PC-3 (cell line): ENCODE data around the gene MIEN1. TPM values are rescaled to one million over a fixed set of nuclear protein-coding genes. Genes with fewer than 3 reads are reported as not detected.

Experiments used
- ATAC-seq: fragments of 200-7000 bp; cut with Tn5 transposase; 2 replicates; pipeline ENCODE4 v1.9.1; 2020; ENCODE audit warnings: mild to moderate bottlenecking, moderate library complexity
- BruUV-seq: library from RNA; stranded (reverse); fragments of 400-500 nt; replicated peaks from 2 replicates; lab custom pipeline; 2021; lab: Mats Ljungman, UMichigan
- CTCF ChIA-PET: fragments of 300-600 bp; sonication (Branson Sonifier 250); formaldehyde crosslinking; loops from one replicate; lab custom pipeline; 2022; ENCODE audit warnings: antibody characterized with exemption; lab: Charles Lee
- POLR2A ChIA-PET: fragments of 300-600 bp; sonication (Branson Sonifier 250); formaldehyde crosslinking; loops from one replicate; lab custom pipeline; 2022; ENCODE audit warnings: antibody characterized with exemption; ENCODE audit not compliant: unreplicated experiment; lab: Charles Lee
- DNase-seq: peaks from one replicate; pipeline ENCODE4 v3.0.0-alpha.2; 2015
- H2AFZ ChIP-seq: fragments of 300-600 bp; sonication (generic); 2 replicates; pipeline ENCODE4 v1.6.0; 2016; ENCODE audit warnings: antibody characterized with exemption, low read length
- H3F3A ChIP-seq: fragments of 300-600 bp; sonication (generic); one replicate; pipeline ENCODE4 v1.6.0; 2017; ENCODE audit warnings: antibody characterized with exemption, low read length, control low read depth, mild to moderate bottlenecking; ENCODE audit not compliant: unreplicated experiment
- H3K27ac ChIP-seq: fragments of 300-600 bp; sonication (generic); 2 replicates; pipeline ENCODE4 v1.5.1; 2016; ENCODE audit warnings: mild to moderate bottlenecking, low read length
- H3K27me3 ChIP-seq: fragments of 300-600 bp; sonication (generic); 2 replicates; pipeline ENCODE4 v1.6.1; 2016; ENCODE audit warnings: low read length, mixed read lengths
- H3K36me3 ChIP-seq: fragments of 300-600 bp; sonication (generic); 2 replicates; pipeline ENCODE4 v1.6.1; 2016; ENCODE audit warnings: low read depth, mixed run types, low read length, mixed read lengths
- H3K4me1 ChIP-seq: fragments of 300-600 bp; sonication (generic); 2 replicates; pipeline ENCODE4 v1.5.1; 2016; ENCODE audit warnings: low read length; ENCODE audit not compliant: insufficient read depth
- H3K4me2 ChIP-seq: fragments of 300-600 bp; sonication (generic); 2 replicates; pipeline ENCODE4 v1.6.0; 2016; ENCODE audit warnings: low read length
- H3K4me3 ChIP-seq: fragments of 300-600 bp; sonication (generic); 2 replicates; pipeline ENCODE4 v1.5.1; 2016; ENCODE audit warnings: mild to moderate bottlenecking, low read length, mixed read lengths
- H3K79me2 ChIP-seq: fragments of 300-600 bp; sonication (generic); 2 replicates; pipeline ENCODE4 v1.6.1; 2017; ENCODE audit warnings: low read length, mixed read lengths
- H3K9ac ChIP-seq: fragments of 300-600 bp; sonication (generic); 2 replicates; pipeline ENCODE4 v1.6.0; 2016; ENCODE audit warnings: mild to moderate bottlenecking, low read length
- H3K9me2 ChIP-seq: fragments of 300-600 bp; sonication (generic); replicated peaks from 2 replicates; pipeline ENCODE4 v1.6.1; 2016; ENCODE audit warnings: mixed run types, low read length, mixed read lengths
- H3K9me3 ChIP-seq: fragments of 300-600 bp; sonication (generic); 2 replicates; pipeline ENCODE4 v1.6.1; 2016; ENCODE audit warnings: low read length, mixed read lengths
- H4K20me1 ChIP-seq: fragments of 300-600 bp; sonication (generic); 2 replicates; pipeline ENCODE4 v1.6.1; 2016; ENCODE audit warnings: low read length, mixed read lengths
- EZH2 ChIP-seq: fragments of 300-600 bp; sonication (generic); IDR thresholded peaks from one replicate; pipeline ENCODE4 v1.6.1; 2017; ENCODE audit warnings: antibody characterized with exemption, mild to moderate bottlenecking, low read length; ENCODE audit not compliant: unreplicated experiment
- EZH2phosphoT487 ChIP-seq: fragments of 300-600 bp; sonication (generic); IDR thresholded peaks from 2 replicates; pipeline ENCODE4 v1.6.1; 2018; ENCODE audit warnings: mild to moderate bottlenecking, antibody characterized with exemption, low read length, borderline replicate concordance
- intact Hi-C: fragments of 100-400 bp; cut with micrococcal nuclease; formaldehyde crosslinking; loops from 2 replicates; pipeline ENCODE4 v1.9.0; 2023
- total RNA-seq: library from RNA; depleted of rRNA; stranded (reverse); fragments of >200 nt; gene quantifications from 2 replicates; pipeline ENCODE4 v1.2.3, GENCODE V29; 2014
- TF ChIP-seq, protein P1 (sequence below): fragments of 300-600 bp; sonication (generic); conservative IDR thresholded peaks from 2 replicates; pipeline ENCODE4 v1.5.1; 2017; ENCODE audit warnings: antibody characterized with exemption, low read depth, mild to moderate bottlenecking, low read length

Gene MIEN1
- total RNA-seq, 1 experiment from 2014 or later: 52.0 TPM

DNA sequence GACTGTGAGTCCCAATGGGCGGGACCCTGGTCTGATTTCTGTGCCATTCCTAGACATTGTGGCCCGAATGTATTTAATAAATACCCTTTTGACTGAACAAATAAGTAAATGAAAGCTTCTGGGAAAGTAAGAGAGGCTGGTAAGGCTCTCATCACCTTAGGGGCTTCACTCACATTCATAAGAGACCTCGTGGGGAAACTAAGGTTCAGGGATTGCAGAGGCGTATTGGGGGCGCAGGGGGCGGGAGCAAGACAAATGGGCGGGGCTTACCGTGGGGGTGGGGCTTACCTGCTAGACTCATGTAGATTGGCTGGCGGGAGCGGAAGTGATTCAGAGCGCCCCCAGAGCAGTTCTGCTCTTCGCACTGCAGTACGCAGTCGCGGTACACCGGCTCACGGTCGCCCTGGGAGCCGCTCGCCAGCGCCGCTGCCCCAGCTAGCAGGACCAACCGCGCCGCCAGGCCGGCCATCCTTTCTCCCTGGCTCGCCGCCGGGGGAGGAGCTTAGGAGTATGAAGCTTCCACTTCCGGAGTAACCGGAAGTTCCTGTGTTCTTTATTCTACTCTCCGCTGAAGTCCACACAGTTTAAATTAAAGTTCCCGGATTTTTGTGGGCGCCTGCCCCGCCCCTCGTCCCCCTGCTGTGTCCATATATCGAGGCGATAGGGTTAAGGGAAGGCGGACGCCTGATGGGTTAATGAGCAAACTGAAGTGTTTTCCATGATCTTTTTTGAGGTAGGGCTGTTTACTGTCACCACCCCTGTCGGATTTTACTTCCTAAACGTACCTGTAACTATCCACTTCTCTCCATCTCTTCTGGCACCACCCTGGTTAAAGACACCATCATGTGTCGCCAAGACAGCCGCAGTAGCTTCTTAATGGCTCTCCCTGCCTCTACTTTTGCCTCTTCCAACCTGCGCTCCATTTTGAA, 42.5 kb downstream of the MIEN1 start, which contains the start of gene PGAP3:
PGAP3 (minus strand) TSS at position 512 of the 929 bp plus-strand sequence; CDS start at position 469, 43 bp downstream.
- DNase-seq (peak; percentile 85), ATAC-seq (peak; percentile 91)
- TF ChIP-seq EZH2: no peak
- TF ChIP-seq EZH2phosphoT487: no peak
- TF ChIP-seq, protein P1, sequence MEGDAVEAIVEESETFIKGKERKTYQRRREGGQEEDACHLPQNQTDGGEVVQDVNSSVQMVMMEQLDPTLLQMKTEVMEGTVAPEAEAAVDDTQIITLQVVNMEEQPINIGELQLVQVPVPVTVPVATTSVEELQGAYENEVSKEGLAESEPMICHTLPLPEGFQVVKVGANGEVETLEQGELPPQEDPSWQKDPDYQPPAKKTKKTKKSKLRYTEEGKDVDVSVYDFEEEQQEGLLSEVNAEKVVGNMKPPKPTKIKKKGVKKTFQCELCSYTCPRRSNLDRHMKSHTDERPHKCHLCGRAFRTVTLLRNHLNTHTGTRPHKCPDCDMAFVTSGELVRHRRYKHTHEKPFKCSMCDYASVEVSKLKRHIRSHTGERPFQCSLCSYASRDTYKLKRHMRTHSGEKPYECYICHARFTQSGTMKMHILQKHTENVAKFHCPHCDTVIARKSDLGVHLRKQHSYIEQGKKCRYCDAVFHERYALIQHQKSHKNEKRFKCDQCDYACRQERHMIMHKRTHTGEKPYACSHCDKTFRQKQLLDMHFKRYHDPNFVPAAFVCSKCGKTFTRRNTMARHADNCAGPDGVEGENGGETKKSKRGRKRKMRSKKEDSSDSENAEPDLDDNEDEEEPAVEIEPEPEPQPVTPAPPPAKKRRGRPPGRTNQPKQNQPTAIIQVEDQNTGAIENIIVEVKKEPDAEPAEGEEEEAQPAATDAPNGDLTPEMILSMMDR: no peak
- intact Hi-C loops: no loop called here
- Histone ChIP-seq H3K27ac (peak within 1 kb of the TSS; percentile 83), H3K79me2 (no peaks in the 10 kb centered on the region), H3F3A (peaks cover 8% of the 10 kb centered on the region), H3K36me3 (no peaks in the 10 kb centered on the region), H3K9me2 (no peaks in the 10 kb centered on the region), H3K27me3 (no peaks in the 10 kb centered on the region), H3K4me3 (peak within 1 kb of the TSS; percentile 86), H4K20me1 (no peaks in the 10 kb centered on the region), H3K9ac (peak within 1 kb of the TSS; percentile 82), H3K4me1 (peaks cover 16% of the 10 kb centered on the region), H2AFZ (peak within 1 kb of the TSS; percentile 94), H3K4me2 (peak within 1 kb of the TSS; percentile 94), H3K9me3 (no peaks in the 10 kb centered on the region)
- TSS peak; percentile 97 for BruUV-seq
- POLR2A ChIA-PET: interaction anchor here (1.0 kb wide), 2 partner anchors 16 to 31 kb away, joined by 3 to 5 read pairs; no protein-coding TSS in a partner anchor
- CTCF ChIA-PET: interaction anchor here (0.6 kb wide), 1 partner anchor 175 kb away, joined by 3 read pairs; no protein-coding TSS in a partner anchor

DNA sequence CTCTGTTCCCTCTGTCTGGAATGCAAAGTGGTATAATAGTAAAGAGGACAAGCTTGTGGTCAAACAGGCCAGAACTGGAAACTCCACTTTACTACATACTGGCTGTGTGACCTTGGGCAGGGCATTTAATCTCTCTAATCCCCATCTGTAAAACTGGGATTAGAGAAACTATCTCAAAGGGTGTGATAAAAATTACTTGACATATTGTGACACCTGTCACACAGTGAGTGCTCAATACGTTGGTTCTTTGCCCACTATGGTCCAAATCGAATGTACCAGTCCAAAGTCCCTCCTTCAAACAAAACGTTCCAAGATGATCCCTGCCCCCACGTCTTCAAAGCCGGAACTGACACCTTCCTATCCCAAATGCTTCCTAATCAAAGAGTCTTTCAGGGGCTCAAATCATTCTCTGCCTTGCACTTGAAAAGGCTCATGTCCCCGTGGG, 43.2 kb downstream of the MIEN1 start:
- intact Hi-C loops: no loop called here
- ATAC-seq (no peak), DNase-seq (no peak)
- Histone ChIP-seq H3K9me2 (no peaks in the 10 kb centered on the region), H3K9ac (peak overlapping the region; percentile 82), H3K36me3 (no peaks in the 10 kb centered on the region), H3K4me1 (peaks cover 16% of the 10 kb centered on the region), H3K27ac (peak overlapping the region; percentile 83; the same call in 1 of the 2 replicates), H4K20me1 (no peaks in the 10 kb centered on the region), H3K4me2 (peak overlapping the region; percentile 94), H2AFZ (peak overlapping the region; percentile 94), H3K79me2 (no peaks in the 10 kb centered on the region), H3K9me3 (no peaks in the 10 kb centered on the region), H3K27me3 (no peaks in the 10 kb centered on the region), H3K4me3 (peak overlapping the region; percentile 86), H3F3A (peaks cover 8% of the 10 kb centered on the region)
- TF ChIP-seq EZH2phosphoT487 (no peak), EZH2 (no peak)
- TF ChIP-seq, protein P1: no peak
- ChIA-PET POLR2A (no interaction called here), CTCF (no interaction called here)
- BruUV-seq: TSS peak; percentile 77
